ENCODE data around the gene CYP1A2. TPM values are rescaled to one million over a fixed set of nuclear protein-coding genes. Genes with fewer than 3 reads are reported as not detected.

Gene CYP1A2
- total and polyA plus RNA-seq, 9 of the 15 experiments (the other 6 are each of a cell fraction or from before 2014, with no cell fraction given): not detected

DNA sequence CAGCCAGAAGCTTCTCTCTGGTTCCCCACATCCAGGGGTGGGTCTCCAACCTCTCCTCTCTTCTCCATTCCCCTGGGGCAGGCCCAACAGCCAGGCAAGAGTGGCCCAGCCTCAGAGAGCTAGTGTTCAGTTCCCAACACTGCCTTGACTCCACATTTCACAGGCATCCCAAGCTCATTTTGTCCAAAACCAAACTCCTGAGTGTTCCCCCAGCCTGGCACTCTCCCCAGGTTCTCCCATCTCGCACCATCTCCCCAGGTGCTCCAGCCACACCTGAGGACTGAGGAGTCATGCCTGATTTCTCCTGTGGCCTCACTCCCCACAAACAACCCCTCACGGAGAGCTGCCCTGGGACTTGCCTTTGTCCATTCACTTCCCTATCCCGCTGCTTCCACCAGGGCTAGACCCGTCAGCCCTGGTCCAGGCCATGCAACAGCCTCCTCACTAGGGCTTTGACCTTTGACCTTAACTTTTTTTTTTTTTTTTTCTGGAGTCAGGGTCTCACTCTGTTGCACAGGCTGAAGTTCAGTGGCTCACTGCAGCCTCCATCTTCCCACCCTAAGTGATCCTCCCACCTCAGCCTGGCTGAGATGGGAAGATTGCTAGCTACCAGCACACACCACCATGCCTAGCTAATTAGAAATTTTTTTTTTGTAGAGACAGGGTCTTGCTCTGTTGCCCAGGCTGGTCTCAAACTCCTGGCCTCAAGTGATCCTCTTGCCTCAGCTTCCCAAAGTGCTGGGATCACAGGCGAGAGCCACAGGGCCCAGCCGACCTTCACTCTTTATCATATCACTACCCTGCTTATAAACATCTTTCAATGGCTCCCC lies 29.3 kb downstream of the CYP1A2 start (continued):
- TF ChIP-seq GABPA (tag; conservative IDR thresholded peaks at IDR 0.05; ENCODE audit: low read depth) (0 out of 2 replicates have a peak, but pooled peaks have one; percentile 6), DIDO1 (tag; IDR thresholded peaks at IDR 0.05; ENCODE audit: low read depth) (no peak), ERF (CRISPR knock-in tag; IDR thresholded peaks at IDR 0.05) (no peak), ZNF668 (CRISPR knock-in tag; IDR thresholded peaks at IDR 0.05) (no peak), SPI1 (IDR thresholded peaks at IDR 0.05; ENCODE audit: borderline replicate concordance, low read depth, low read length) (0 out of 2 replicates have a peak, but pooled peaks have one; percentile 34), NR2C2 (CRISPR knock-in tag; IDR thresholded peaks at IDR 0.05) (peak; percentile 87), NR2C2 (tag; IDR thresholded peaks at IDR 0.05) (peak; percentile 85), COPS2 (conservative IDR thresholded peaks at IDR 0.05) (no peak), ZNF232 (CRISPR knock-in tag; IDR thresholded peaks at IDR 0.05) (no peak), ZNF121 (CRISPR knock-in tag; conservative IDR thresholded peaks at IDR 0.05) (peak; percentile 53), ZFX (CRISPR knock-in tag; IDR thresholded peaks at IDR 0.05) (no peak)
- TF ChIP-seq, protein P1, sequence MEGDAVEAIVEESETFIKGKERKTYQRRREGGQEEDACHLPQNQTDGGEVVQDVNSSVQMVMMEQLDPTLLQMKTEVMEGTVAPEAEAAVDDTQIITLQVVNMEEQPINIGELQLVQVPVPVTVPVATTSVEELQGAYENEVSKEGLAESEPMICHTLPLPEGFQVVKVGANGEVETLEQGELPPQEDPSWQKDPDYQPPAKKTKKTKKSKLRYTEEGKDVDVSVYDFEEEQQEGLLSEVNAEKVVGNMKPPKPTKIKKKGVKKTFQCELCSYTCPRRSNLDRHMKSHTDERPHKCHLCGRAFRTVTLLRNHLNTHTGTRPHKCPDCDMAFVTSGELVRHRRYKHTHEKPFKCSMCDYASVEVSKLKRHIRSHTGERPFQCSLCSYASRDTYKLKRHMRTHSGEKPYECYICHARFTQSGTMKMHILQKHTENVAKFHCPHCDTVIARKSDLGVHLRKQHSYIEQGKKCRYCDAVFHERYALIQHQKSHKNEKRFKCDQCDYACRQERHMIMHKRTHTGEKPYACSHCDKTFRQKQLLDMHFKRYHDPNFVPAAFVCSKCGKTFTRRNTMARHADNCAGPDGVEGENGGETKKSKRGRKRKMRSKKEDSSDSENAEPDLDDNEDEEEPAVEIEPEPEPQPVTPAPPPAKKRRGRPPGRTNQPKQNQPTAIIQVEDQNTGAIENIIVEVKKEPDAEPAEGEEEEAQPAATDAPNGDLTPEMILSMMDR (IDR thresholded peaks at IDR 0.05 in 2 of 3, conservative IDR thresholded peaks at IDR 0.05 in 1 of 3; ENCODE audit: insufficient read depth in 2 of 3, low read depth in 1 of 3, low read length in 3 of 3): no peak
- TF ChIP-seq, protein P2, sequence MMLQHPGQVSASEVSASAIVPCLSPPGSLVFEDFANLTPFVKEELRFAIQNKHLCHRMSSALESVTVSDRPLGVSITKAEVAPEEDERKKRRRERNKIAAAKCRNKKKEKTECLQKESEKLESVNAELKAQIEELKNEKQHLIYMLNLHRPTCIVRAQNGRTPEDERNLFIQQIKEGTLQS (IDR thresholded peaks at IDR 0.05): no peak
- TF ChIP-seq, protein P2 (CRISPR knock-in tag; conservative IDR thresholded peaks at IDR 0.05): no peak

Data from K562 (cell line).